Limb (tissue), 2 donors: ENCODE measurements around the gene TRIM32.

ENCODE experiments used
- DNase-seq, 2 donors: peaks; one replicate each; pipeline ENCODE4 v3.0.0-alpha.2; 2016; ENCODE audit errors: extremely low spot score in 2 of 2

TRIM32 gene

GRCh38 chr9:116705531-116705930, 18.4 kb downstream of the TRIM32 start:
- DNase-seq = no peak

DNA sequence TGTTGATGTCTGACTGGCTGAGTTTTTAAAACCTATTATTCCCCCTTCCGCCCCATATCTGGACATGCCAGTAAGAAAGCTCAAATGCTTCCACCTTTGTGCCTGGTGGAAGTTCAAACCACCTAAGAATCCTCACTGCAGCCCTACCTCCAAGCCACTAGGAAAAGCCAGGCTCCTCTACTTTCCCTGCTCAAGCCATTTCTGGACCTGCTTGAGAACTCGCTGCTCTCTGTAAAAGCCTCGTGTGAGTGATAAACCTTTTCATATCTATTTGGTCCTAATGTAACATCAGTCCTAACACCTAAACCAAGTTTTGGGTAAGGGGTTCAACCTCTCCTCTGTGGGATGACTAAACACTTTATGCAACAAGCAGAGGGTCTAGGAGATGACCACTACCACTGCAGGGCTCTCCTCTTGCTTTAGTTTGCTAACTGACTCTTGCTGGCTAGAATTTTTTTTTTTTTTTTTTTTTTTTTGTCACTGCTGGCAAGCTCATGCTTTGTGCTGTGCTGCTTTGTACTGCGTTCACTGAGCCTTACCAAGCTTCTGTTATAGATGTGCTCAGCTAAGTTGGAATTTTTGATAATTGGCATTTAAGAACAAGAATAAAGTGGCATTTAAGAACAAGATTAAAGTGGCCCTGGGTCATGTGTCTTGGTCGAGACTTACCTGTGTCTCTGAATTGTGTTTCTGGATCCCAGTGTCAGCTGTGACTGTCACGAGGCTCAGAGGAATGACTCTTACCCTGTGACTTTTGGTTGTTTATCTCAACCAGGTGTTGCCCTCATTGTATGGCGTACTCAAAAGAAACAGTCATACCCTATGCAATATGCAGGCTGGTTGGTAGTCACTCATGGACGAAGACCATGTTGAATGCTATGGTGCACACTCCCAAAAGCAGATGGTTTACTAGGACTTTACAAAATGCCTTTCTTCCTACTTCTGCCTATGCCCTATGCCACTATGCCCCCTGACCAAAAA, 19.5 kb downstream of the TRIM32 start:
- no peak for DNase-seq

DNA sequence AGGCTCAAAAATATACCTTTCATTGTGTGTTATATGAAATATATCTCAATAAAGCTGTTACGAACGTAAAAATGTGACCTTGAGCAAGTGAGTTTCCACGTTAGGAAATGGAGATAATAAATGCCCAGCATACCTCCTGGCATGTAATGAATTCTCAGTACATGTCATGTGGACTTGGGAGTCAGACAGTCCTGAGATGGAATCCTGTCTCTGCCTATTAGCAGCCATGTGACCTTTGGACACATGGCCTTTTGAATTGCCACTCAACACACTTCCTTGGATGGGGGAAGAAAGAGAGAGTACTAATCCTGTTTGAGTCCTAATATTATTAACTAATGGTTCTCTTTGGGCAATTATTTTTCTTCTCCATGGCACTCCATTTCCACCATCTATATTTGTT, 25.7 kb downstream of the TRIM32 start:
- DNase-seq = no peak

GRCh38 chr9:116713271-116713670, 26.2 kb downstream of the TRIM32 start:
- DNase-seq = no peak

GRCh38 chr9:116715751-116716150, 28.6 kb downstream of the TRIM32 start:
- no peak for DNase-seq

GRCh38 chr9:116716438-116716837, 29.3 kb downstream of the TRIM32 start:
- no peak for DNase-seq

DNA sequence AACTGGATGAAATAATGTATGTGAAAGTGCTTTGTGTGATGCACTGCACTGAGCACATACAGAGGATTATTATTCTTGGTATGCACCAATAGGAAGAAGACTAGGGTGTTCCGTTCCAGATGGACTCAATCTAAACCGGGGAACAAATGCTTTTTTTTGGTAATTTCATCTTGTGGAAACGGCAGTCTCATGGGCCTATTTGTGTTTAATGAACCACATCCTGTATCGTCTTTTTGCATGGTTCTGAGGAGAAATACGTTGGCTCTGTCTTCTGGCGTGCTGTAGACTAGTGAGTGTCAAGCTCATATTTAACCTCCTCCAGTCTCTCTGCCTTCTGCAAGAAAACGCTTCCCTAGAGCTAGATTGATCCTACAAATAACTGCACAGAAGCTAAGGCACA, 30.0 kb downstream of the TRIM32 start:
- peak in 1 of 2 donors; percentile 73 for DNase-seq

DNA sequence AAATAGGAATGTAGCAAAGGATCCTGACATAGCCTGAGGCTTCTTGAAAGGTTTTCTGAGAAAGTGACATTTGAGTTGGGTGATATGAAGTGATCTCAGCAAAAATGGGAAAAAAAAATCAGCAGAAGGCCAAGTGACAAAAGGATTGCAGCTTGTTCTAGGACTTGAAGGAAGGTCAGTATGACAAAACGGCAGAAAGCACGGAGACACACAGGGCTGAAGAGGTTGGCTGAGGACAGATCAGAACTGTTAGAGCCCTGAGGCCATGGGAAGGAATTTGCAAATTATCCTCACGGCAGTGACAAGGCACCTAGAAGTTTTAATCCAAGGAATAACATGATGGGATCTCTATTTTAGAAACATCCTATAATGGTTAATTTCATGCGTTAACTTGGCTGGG, 31.0 kb downstream of the TRIM32 start:
- DNase-seq = no peak

- no peak for DNase-seq
Observed at GRCh38 chr9:116720111-116720510, 33.0 kb downstream of the TRIM32 start.

- DNase-seq = no peak
Observed at GRCh38 chr9:116721411-116721810, 34.3 kb downstream of the TRIM32 start.

DNA sequence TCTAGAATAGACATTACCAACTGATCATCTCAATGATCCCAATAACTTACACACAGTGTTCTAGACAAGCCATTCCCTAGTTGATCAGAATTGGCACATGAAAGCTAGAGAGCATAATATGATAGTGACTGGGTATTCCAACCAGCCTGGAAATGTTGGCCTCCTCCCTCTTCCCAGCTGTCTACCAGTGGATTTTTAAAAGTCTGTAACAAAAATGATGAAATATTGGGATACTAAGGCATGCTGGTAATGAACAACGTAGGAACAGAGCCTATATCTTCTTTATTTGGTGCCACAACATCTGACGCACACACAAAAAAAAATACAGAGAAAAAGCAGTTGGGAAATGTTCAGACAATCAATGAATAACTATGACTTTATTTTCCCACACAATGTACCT, 34.8 kb downstream of the TRIM32 start:
- DNase-seq = no peak

- DNase-seq = no peak
Observed at GRCh38 chr9:116724123-116724522, 37.0 kb downstream of the TRIM32 start.

DNA sequence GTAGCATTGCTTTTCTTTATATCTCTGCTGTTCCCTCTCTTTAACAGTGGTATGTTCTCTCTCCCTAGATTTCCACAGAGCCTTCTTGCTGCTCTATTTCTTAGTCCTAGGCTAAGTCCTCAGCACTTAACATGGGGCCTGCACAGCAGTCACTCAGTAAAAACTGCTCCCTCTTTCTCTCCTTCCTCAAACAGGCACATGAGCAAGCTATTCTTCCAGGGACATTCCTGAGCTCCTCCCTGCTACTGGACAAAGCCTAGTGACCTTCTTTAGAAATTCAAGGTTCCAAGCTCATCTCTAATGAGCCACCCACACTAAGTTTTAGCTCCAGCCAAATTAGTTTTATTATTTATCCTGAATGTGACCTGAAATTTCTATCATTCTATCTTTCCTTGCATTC, 39.5 kb downstream of the TRIM32 start:
- no peak for DNase-seq

DNA sequence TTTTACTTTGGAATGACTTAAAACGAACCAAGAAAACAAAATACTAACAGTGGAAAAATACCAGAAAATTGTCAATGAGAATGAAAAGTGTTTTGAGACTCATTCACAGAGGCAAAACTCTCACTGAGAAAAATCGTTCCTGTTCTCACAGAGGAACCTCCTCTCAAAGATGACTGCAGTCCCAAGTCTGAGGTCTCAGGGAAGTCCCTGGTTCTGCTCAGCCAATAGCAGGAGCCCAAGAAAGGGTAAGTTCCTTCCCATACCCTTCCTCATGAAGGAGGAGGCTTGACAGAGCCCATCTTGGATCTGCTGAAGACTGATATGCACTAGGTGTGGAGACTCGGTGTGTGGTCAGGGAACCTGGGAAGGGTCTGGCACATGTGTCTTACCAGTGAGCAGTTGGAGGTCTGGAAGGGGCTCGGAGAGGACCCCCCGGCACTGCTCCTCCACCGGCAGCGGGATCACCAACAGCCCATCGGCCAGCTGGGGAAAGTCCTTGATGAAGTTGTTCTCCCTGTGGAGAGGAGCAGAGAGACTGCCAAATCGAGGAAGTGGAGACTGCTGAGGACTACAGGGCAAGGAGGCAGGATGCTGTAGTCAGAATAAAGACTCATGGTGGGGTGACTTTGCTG, 46.0 kb downstream of the TRIM32 start:
- DNase-seq = no peak

GRCh38 chr9:116736399-116737151, 49.5 kb downstream of the TRIM32 start:
- DNase-seq = no peak

GRCh38 chr9:116737152-116737546, 50.0 kb downstream of the TRIM32 start:
- peak; percentile 29 to 85 for DNase-seq

DNA sequence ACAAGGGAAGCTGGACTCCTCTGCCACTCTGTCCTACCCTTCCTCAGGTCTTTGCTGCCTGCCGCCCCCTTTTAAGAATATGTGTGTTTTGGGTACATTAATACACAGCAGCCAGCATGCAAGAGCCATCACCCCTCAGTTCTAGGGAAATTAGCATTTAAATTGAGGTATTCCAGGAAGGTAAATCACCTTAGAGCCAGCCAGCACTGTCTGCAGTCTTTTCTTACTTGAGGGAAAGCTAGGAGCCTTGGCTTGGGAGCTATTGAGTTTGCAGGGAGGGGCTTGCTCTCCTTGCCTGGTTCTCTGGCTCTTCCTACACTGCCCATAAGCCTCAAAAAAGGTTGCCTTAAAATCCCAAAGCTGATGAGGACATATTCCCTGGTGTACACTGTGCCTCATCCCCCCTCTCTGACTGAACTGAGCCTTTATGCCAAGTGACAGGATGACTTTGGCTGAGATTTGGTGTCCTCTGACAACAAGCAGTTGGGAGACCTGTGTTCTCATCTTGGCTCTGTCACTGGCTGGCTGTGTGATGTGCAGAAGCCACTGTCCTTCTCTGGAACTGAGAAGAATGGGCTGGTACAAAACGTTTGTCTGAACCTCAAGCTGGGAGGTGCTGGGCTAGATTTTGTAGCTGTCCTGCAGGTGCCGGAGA, 54.1 kb downstream of the TRIM32 start:
- no peak for DNase-seq

- DNase-seq = no peak
Observed at GRCh38 chr9:116741742-116742141, 54.6 kb downstream of the TRIM32 start.

DNA sequence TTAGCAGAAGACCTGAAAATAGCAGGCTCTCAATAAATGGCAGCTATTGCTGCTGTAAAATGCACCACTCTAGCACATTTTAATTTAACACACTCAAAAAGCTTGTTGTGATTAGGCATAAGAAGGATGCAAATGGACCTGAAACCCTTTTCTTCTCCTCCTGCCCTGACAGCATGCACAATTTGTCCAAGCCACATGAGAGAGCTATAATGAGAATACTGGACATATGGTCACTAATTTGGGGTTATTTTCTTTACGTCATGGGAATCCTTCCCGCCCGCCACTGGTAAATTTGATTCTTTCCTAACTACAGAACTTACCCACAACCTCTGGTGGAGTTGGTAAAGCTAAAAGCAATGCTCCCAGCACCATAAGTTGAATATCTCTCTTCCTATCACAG, 62.1 kb downstream of the TRIM32 start:
- DNase-seq = no peak

GRCh38 chr9:116749772-116750171, 62.7 kb downstream of the TRIM32 start:
- no peak for DNase-seq

DNA sequence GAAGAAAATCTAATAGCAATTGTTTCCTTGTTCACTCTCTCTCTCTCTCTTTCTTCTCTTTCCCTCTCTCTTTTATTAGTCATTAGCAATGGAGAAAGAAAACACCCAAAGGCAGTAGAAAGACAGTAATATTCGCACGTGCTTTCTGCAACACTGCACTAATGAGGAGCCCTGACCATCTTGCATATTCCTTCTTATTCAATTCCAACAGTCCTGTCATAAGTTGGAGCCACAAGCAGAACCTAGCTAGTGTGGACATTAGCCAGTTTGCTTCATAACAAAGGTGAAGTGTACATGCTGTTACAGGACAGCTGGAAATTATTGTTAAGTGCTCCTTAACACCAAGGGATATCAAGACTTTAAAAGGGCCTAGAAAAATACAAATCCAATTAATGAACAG, 63.4 kb downstream of the TRIM32 start:
- DNase-seq = no peak
